GM10266 (cell line): ENCODE measurements around the gene SERPINB10.

Experiments used
- DNase-seq: peaks from one replicate; pipeline ENCODE4 v3.0.0; 2012; ENCODE audit errors: extremely low spot score
- CTCF ChIP-seq: IDR thresholded peaks from 2 replicates; pipeline ENCODE4 v1.5.1; 2012; ENCODE audit warnings: mild to moderate bottlenecking, low read depth; ENCODE audit not compliant: control insufficient read depth, insufficient read depth; ENCODE audit errors: missing control alignments

Gene SERPINB10

GRCh38 chr18:63907664-63908063 lies at the start of gene SERPINB10:
TSS of gene SERPINB10 (plus strand) at chr18:63907958. CDS start at chr18:63915511, 7,553 bp downstream.
- peak; percentile 43 for DNase-seq
- no peak for TF ChIP-seq CTCF

GRCh38 chr18:63858456-63858855 lies 49.3 kb upstream of the SERPINB10 start:
- no peak for DNase-seq
- no peak for TF ChIP-seq CTCF

- no peak for TF ChIP-seq CTCF
These were observed 47.8 kb upstream of the SERPINB10 start for GRCh38 chr18:63859781-63860475.

GRCh38 chr18:63860531-63860930 lies 47.2 kb upstream of the SERPINB10 start:
- no peak for TF ChIP-seq CTCF
- DNase-seq: no peak

More at GRCh38 chr18:63859781-63860475, 47.8 kb upstream of the SERPINB10 start:
- DNase-seq: no peak

GRCh38 chr18:63867368-63868125 lies 40.2 kb upstream of the SERPINB10 start:
- no peak for TF ChIP-seq CTCF

GRCh38 chr18:63868546-63868945 lies 39.2 kb upstream of the SERPINB10 start:
- TF ChIP-seq CTCF: no peak
- DNase-seq: no peak

More at GRCh38 chr18:63867368-63868125, 40.2 kb upstream of the SERPINB10 start:
- DNase-seq: no peak

GRCh38 chr18:63869374-63869773 lies 38.4 kb upstream of the SERPINB10 start:
- TF ChIP-seq CTCF: no peak
- DNase-seq: no peak
